Type B pancreatic cell (in vitro differentiated cells): ENCODE results near the gene OLFML1. TPM values are rescaled to one million over a fixed set of nuclear protein-coding genes. Genes with fewer than 3 reads are reported as not detected.

Experiments used
- DNase-seq: peaks from one replicate; pipeline ENCODE4 v3.0.0; 2021; ENCODE audit warnings: mixed read lengths; ENCODE audit not compliant: unreplicated experiment; ENCODE audit errors: extremely low spot score
- H3K27ac Mint-ChIP-seq: 2 replicates; pipeline ENCODE4 v1.8.0; 2021; ENCODE audit warnings: mild to moderate bottlenecking, mixed read lengths
- H3K27me3 Mint-ChIP-seq: 2 replicates; pipeline ENCODE4 v1.8.0; 2021; ENCODE audit warnings: mixed read lengths
- H3K36me3 Mint-ChIP-seq: 2 replicates; pipeline ENCODE4 v1.8.0; 2021; ENCODE audit warnings: mixed read lengths
- H3K4me1 Mint-ChIP-seq: one replicate; pipeline ENCODE4 v1.8.0; 2021; ENCODE audit warnings: mixed read lengths; ENCODE audit not compliant: unreplicated experiment
- H3K4me3 Mint-ChIP-seq: 2 replicates; pipeline ENCODE4 v1.8.0; 2021; ENCODE audit warnings: mild to moderate bottlenecking, mixed read lengths
- H3K9me3 Mint-ChIP-seq: 2 replicates; pipeline ENCODE4 v1.8.0; 2021; ENCODE audit warnings: mixed read lengths
- total RNA-seq: library from RNA; stranded (reverse); gene quantifications from 2 replicates; pipeline ENCODE4 v1.2.1, GENCODE V29; 2021; ENCODE audit warnings: low replicate concordance
- TF ChIP-seq, protein P1 (sequence below): fragments of 200-600 bp; sonication (generic); conservative IDR thresholded peaks from 2 replicates; pipeline ENCODE4 v1.5.0; 2021; ENCODE audit warnings: antibody characterized with exemption, mild to moderate bottlenecking

Gene OLFML1
- total RNA-seq, 1 donor from 2014 or later, result 11.8 TPM

- no peaks in the 10 kb centered on the region for H3K4me1 Mint-ChIP-seq
- TF ChIP-seq, protein P1, sequence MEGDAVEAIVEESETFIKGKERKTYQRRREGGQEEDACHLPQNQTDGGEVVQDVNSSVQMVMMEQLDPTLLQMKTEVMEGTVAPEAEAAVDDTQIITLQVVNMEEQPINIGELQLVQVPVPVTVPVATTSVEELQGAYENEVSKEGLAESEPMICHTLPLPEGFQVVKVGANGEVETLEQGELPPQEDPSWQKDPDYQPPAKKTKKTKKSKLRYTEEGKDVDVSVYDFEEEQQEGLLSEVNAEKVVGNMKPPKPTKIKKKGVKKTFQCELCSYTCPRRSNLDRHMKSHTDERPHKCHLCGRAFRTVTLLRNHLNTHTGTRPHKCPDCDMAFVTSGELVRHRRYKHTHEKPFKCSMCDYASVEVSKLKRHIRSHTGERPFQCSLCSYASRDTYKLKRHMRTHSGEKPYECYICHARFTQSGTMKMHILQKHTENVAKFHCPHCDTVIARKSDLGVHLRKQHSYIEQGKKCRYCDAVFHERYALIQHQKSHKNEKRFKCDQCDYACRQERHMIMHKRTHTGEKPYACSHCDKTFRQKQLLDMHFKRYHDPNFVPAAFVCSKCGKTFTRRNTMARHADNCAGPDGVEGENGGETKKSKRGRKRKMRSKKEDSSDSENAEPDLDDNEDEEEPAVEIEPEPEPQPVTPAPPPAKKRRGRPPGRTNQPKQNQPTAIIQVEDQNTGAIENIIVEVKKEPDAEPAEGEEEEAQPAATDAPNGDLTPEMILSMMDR, result no peak
- no peaks in the 10 kb centered on the region for H3K27me3 Mint-ChIP-seq
- DNase-seq, result no peak
- peaks cover 12% of the 10 kb centered on the region for H3K36me3 Mint-ChIP-seq
- H3K9me3 Mint-ChIP-seq, result peaks cover 5% of the 10 kb centered on the region
- H3K27ac Mint-ChIP-seq, result no peak overlapping the region
- H3K4me3 Mint-ChIP-seq, result no peak overlapping the region
Observed at GRCh38 chr11:7493670-7494069, 8.4 kb downstream of the OLFML1 start.

GRCh38 chr11:7494086-7494745, 8.9 kb downstream of the OLFML1 start:
- H3K27ac Mint-ChIP-seq, result no peak overlapping the region
- H3K9me3 Mint-ChIP-seq, result peaks cover 4% of the 10 kb centered on the region
- H3K36me3 Mint-ChIP-seq, result peaks cover 8% of the 10 kb centered on the region
- H3K27me3 Mint-ChIP-seq, result no peaks in the 10 kb centered on the region
- H3K4me1 Mint-ChIP-seq, result no peaks in the 10 kb centered on the region
- H3K4me3 Mint-ChIP-seq, result no peak overlapping the region
- DNase-seq, result no peak
- TF ChIP-seq, protein P1, result no peak

GRCh38 chr11:7495882-7496551, 10.7 kb downstream of the OLFML1 start:
- H3K27me3 Mint-ChIP-seq, result no peaks in the 10 kb centered on the region
- no peak overlapping the region for H3K27ac Mint-ChIP-seq
- no peaks in the 10 kb centered on the region for H3K9me3 Mint-ChIP-seq
- no peak for DNase-seq
- H3K36me3 Mint-ChIP-seq, result peaks cover 4% of the 10 kb centered on the region
- no peak overlapping the region for H3K4me3 Mint-ChIP-seq
- H3K4me1 Mint-ChIP-seq, result no peaks in the 10 kb centered on the region
- TF ChIP-seq, protein P1, result no peak

DNA sequence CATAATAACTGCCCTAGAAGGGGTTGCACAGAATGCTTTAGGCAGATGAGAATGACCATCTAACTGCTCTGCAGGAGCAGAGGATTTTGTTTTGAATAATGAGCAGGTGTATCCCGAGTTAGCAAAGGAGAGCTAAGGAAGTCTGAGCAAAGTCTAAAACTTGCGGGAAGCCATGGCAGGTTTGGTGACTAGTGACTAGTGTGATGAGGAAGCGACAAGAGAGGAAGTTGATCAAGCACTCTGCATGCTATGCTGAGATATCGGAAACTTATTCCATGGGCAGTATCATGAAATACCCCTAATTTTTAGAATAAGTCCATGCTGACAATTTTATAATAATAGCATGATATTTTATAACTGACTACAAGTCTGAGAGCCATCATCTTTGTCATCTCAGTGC, 12.9 kb downstream of the OLFML1 start:
- H3K27ac Mint-ChIP-seq, result no peak overlapping the region
- no peaks in the 10 kb centered on the region for H3K27me3 Mint-ChIP-seq
- TF ChIP-seq, protein P1, result no peak
- H3K4me1 Mint-ChIP-seq, result no peaks in the 10 kb centered on the region
- no peak overlapping the region for H3K4me3 Mint-ChIP-seq
- H3K36me3 Mint-ChIP-seq, result peaks cover 4% of the 10 kb centered on the region
- DNase-seq, result no peak
- no peaks in the 10 kb centered on the region for H3K9me3 Mint-ChIP-seq

GRCh38 chr11:7499081-7499480, 13.8 kb downstream of the OLFML1 start:
- Mint-ChIP-seq H3K9me3 (no peaks in the 10 kb centered on the region), H3K4me1 (no peaks in the 10 kb centered on the region), H3K27ac (no peak overlapping the region), H3K27me3 (no peaks in the 10 kb centered on the region), H3K36me3 (peaks cover 4% of the 10 kb centered on the region), H3K4me3 (no peak overlapping the region)
- no peak for DNase-seq
- TF ChIP-seq, protein P1, result no peak
